GM21723 (cell line): ENCODE results near the gene NCK2.

Source experiments
- ATAC-seq: cut with Tn5 transposase; IDR thresholded peaks from one replicate; pipeline ENCODE4 v1.9.1; 2021; ENCODE audit warnings: mild to moderate bottlenecking, moderate library complexity; ENCODE audit not compliant: unreplicated experiment

NCK2 gene

GRCh38 chr2:105808423-105809096 is 63.8 kb downstream of the NCK2 start:
- no peak for ATAC-seq

- no peak for ATAC-seq
Observed at GRCh38 chr2:105809097-105809473, 64.4 kb downstream of the NCK2 start.

- ATAC-seq: no peak
Observed at GRCh38 chr2:105809723-105810122, 65.0 kb downstream of the NCK2 start.

GRCh38 chr2:105812180-105813044 is 67.7 kb downstream of the NCK2 start:
- peak; percentile 71 for ATAC-seq

- ATAC-seq: no peak
Observed at GRCh38 chr2:105813045-105813315, 68.3 kb downstream of the NCK2 start.

GRCh38 chr2:105813405-105813804 is 68.7 kb downstream of the NCK2 start:
- no peak for ATAC-seq

GRCh38 chr2:105814291-105814940 is 69.7 kb downstream of the NCK2 start:
- no peak for ATAC-seq

GRCh38 chr2:105815401-105815800 is 70.7 kb downstream of the NCK2 start:
- ATAC-seq: no peak

GRCh38 chr2:105820151-105820550 is 75.4 kb downstream of the NCK2 start:
- no peak for ATAC-seq

- no peak for ATAC-seq
Observed at GRCh38 chr2:105820691-105821090, 76.0 kb downstream of the NCK2 start.

GRCh38 chr2:105821428-105822125 is 76.9 kb downstream of the NCK2 start:
- ATAC-seq: no peak

- ATAC-seq: no peak
Observed at GRCh38 chr2:105822186-105822585, 77.5 kb downstream of the NCK2 start.

- no peak for ATAC-seq
Observed at GRCh38 chr2:105824446-105824845, 79.7 kb downstream of the NCK2 start.

GRCh38 chr2:105827351-105828096 is 82.8 kb downstream of the NCK2 start:
- peak; percentile 55 for ATAC-seq

- no peak for ATAC-seq
Observed at GRCh38 chr2:105828558-105828957, 83.8 kb downstream of the NCK2 start.

- peak; percentile 78 for ATAC-seq
Observed at GRCh38 chr2:105834931-105835330, 90.2 kb downstream of the NCK2 start.

GRCh38 chr2:105836341-105836740 is 91.6 kb downstream of the NCK2 start:
- ATAC-seq: no peak

GRCh38 chr2:105836840-105837692 is 92.4 kb downstream of the NCK2 start:
- ATAC-seq: no peak

- ATAC-seq: no peak
Observed at GRCh38 chr2:105839793-105840192, 95.1 kb downstream of the NCK2 start.

GRCh38 chr2:105840933-105841332 is 96.2 kb downstream of the NCK2 start:
- ATAC-seq: no peak
